DND-41 (cell line): ENCODE data around the gene KIAA1328.

Experiments
- ATAC-seq: fragments of 200-7000 bp; cut with Tn5 transposase; 3 replicates; pipeline ENCODE4 v1.9.1; 2021; ENCODE audit warnings: low read depth; ENCODE audit not compliant: insufficient read depth
- DNase-seq: peaks from one replicate; pipeline ENCODE4 v3.0.0-alpha.2; 2020
- H2AFZ ChIP-seq: 2 replicates; pipeline ENCODE4 v1.6.0; 2012; ENCODE audit warnings: low read depth, low read length
- H3K27ac ChIP-seq: 2 replicates; pipeline ENCODE4 v1.5.1; 2012; ENCODE audit warnings: low read length, inconsistent platforms
- H3K27me3 ChIP-seq: fragments of 200-600 bp; sonication (generic); 2 replicates; pipeline ENCODE4 v1.6.0; 2012; ENCODE audit warnings: low read length, mild to moderate bottlenecking, inconsistent platforms; ENCODE audit not compliant: insufficient read depth, poor library complexity
- H3K36me3 ChIP-seq: 2 replicates; pipeline ENCODE4 v1.5.1; 2012; ENCODE audit warnings: low read length, inconsistent platforms; ENCODE audit not compliant: insufficient read depth
- H3K4me1 ChIP-seq: 2 replicates; pipeline ENCODE4 v1.5.1; 2012; ENCODE audit warnings: mild to moderate bottlenecking, low read length; ENCODE audit not compliant: insufficient read depth
- H3K4me2 ChIP-seq: 2 replicates; pipeline ENCODE4 v1.6.0; 2012; ENCODE audit warnings: mild to moderate bottlenecking, moderate library complexity, low read length, inconsistent platforms; ENCODE audit not compliant: insufficient read depth
- H3K4me3 ChIP-seq, 2 experiments: fragments of 200-600 bp in 1 of 2; shearing (Covaris generic) in 1 of 2; 2 replicates each; pipeline ENCODE4 v1.5.1; 2012 to 2016; ENCODE audit warnings: inconsistent platforms in 2 of 2, low read length in 2 of 2, mild to moderate bottlenecking in 2 of 2, low read depth in 1 of 2, moderate library complexity in 1 of 2
- H3K79me2 ChIP-seq: 2 replicates; pipeline ENCODE4 v1.6.0; 2012; ENCODE audit warnings: low read length, inconsistent platforms; ENCODE audit not compliant: insufficient read depth
- H3K9ac ChIP-seq: 2 replicates; pipeline ENCODE4 v1.6.0; 2012; ENCODE audit warnings: low read depth, mild to moderate bottlenecking, inconsistent platforms, low read length, moderate library complexity
- H3K9me3 ChIP-seq: 2 replicates; pipeline ENCODE4 v1.5.1; 2012; ENCODE audit warnings: low read length, moderate library complexity, mild to moderate bottlenecking, inconsistent platforms; ENCODE audit not compliant: insufficient read depth, severe bottlenecking
- H4K20me1 ChIP-seq: 2 replicates; pipeline ENCODE4 v1.6.0; 2012; ENCODE audit warnings: low read length; ENCODE audit not compliant: insufficient read depth
- EZH2 ChIP-seq: IDR thresholded peaks from 3 replicates; pipeline ENCODE4 v1.6.1; 2012; ENCODE audit warnings: borderline replicate concordance, low read depth, mild to moderate bottlenecking, moderate library complexity, low read length, inconsistent platforms; ENCODE audit not compliant: severe bottlenecking
- TF ChIP-seq, protein P1 (sequence below): IDR thresholded peaks from 2 replicates; pipeline ENCODE4 v1.5.1; 2012; ENCODE audit warnings: borderline replicate concordance, low read length, moderate library complexity, mild to moderate bottlenecking; ENCODE audit not compliant: poor library complexity, severe bottlenecking; ENCODE audit errors: extremely low read depth

KIAA1328 gene

DNA sequence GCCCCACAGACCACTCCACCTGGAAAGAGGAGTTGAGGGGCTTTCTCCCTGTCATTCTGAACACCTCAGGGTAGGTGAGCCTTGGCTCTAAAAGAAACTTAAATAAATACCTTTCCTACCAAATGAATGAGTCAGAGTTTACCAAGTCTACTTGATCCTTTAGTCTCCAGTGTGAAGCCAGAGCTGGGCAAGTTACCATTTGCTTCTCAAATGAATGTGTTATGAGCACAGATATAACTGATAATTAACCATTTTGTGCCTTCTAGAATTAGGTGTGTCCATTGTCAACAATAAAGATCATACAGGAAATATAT lies 347.7 kb downstream of the KIAA1328 start:
- no peak overlapping the region for H3K9ac ChIP-seq
- ATAC-seq (no peak), DNase-seq (no peak)
- H2AFZ ChIP-seq: no peak overlapping the region
- H3K36me3 ChIP-seq: no peaks in the 10 kb centered on the region
- H3K27ac ChIP-seq: no peak overlapping the region
- no peaks in the 10 kb centered on the region for H3K79me2 ChIP-seq
- H3K4me1 ChIP-seq: no peaks in the 10 kb centered on the region
- H4K20me1 ChIP-seq: no peaks in the 10 kb centered on the region
- TF ChIP-seq EZH2: no peak
- TF ChIP-seq, protein P1, sequence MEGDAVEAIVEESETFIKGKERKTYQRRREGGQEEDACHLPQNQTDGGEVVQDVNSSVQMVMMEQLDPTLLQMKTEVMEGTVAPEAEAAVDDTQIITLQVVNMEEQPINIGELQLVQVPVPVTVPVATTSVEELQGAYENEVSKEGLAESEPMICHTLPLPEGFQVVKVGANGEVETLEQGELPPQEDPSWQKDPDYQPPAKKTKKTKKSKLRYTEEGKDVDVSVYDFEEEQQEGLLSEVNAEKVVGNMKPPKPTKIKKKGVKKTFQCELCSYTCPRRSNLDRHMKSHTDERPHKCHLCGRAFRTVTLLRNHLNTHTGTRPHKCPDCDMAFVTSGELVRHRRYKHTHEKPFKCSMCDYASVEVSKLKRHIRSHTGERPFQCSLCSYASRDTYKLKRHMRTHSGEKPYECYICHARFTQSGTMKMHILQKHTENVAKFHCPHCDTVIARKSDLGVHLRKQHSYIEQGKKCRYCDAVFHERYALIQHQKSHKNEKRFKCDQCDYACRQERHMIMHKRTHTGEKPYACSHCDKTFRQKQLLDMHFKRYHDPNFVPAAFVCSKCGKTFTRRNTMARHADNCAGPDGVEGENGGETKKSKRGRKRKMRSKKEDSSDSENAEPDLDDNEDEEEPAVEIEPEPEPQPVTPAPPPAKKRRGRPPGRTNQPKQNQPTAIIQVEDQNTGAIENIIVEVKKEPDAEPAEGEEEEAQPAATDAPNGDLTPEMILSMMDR: no peak
- no peaks in the 10 kb centered on the region for H3K27me3 ChIP-seq
- no peak overlapping the region for H3K4me3 ChIP-seq
- H3K9me3 ChIP-seq: no peaks in the 10 kb centered on the region
- H3K4me2 ChIP-seq: no peak overlapping the region

DNA sequence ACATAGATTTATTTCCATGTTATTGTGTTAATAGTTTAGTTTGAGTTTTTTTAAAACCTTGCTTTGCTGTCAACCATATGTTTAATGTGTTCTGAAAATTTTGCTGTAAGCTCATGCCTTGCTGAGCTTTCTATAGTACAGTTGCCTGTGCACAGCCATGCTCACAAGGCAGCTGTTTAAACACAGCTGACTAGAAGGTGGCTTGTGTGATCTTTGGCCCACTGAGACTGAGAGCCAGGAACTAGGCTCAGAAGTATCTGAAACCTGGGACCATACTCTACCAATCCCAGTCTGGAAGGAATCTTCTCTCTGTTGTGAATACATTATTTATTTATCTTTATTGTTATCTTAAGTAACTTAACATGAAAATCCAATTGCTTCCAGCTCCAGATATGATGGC lies 350.5 kb downstream of the KIAA1328 start:
- Histone ChIP-seq H3K4me2 (no peak overlapping the region), H3K36me3 (no peaks in the 10 kb centered on the region), H3K27me3 (no peaks in the 10 kb centered on the region), H3K9ac (no peak overlapping the region), H3K4me1 (no peaks in the 10 kb centered on the region), H3K79me2 (no peaks in the 10 kb centered on the region), H2AFZ (no peak overlapping the region), H3K4me3 (no peak overlapping the region), H4K20me1 (no peaks in the 10 kb centered on the region), H3K9me3 (no peaks in the 10 kb centered on the region), H3K27ac (no peak overlapping the region)
- TF ChIP-seq, protein P1: no peak
- no peak for TF ChIP-seq EZH2
- DNase-seq: no peak
- ATAC-seq: no peak

DNA sequence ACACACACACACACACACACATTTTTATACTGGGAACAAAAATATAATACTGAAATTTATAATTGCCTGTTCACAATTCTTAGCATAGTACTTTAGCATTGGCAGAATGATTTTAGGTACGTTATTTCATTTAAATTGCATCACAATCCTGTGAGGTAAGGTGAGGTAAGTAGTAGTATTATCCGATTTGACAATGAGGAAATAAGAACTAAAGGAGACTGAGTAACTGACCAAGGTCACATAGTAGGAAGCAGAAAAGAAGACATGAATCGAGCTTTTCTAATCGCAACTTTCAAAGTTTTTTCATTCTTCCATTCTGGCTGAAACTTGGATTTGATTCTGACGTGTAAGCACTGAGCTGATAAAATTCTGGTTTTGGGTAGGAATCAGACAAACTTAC lies 351.2 kb downstream of the KIAA1328 start:
- no peaks in the 10 kb centered on the region for H3K79me2 ChIP-seq
- no peaks in the 10 kb centered on the region for H3K27me3 ChIP-seq
- H4K20me1 ChIP-seq: no peaks in the 10 kb centered on the region
- H3K4me1 ChIP-seq: no peaks in the 10 kb centered on the region
- no peak for TF ChIP-seq EZH2
- TF ChIP-seq, protein P1: no peak
- no peak for ATAC-seq
- no peak overlapping the region for H3K4me3 ChIP-seq
- H2AFZ ChIP-seq: no peak overlapping the region
- H3K27ac ChIP-seq: no peak overlapping the region
- H3K4me2 ChIP-seq: no peak overlapping the region
- DNase-seq: no peak
- no peaks in the 10 kb centered on the region for H3K9me3 ChIP-seq
- H3K9ac ChIP-seq: no peak overlapping the region
- no peaks in the 10 kb centered on the region for H3K36me3 ChIP-seq

DNA sequence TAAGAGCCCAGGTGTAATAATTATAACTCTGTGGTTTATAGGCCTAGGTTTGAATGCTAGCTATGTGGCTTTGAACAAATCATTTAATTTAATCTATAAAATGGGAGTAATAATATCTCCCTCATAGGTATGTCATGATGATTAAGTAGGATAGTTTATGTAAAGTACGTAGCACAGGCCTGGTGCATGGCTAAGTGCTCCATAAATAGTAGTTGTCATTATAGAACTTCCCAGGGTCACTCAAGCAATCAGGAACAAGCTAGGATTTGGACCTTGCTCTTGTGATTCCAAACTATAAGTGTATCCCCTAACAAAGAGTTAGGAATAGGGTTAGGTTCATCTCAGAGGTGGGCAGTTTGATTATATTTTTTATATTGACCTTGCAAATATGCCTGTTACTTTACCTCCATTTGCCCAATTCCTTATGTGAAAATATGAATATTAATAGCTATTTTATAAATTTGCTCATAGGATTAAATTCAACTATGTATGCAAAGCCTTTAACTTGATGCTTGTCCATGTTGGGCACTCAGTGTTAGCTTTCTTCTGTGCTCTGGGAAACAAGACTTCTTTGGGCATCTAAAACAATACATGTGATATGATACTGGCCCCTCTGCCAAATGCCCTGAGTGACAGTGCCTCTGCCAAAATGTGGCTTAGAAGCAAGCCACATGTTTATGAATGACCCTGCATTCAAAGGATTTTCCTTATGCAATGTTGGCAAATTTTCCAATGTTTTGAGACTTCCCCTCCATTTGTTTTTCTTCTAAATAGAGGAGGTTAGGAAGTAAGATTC lies 353.6 kb downstream of the KIAA1328 start:
- Histone ChIP-seq H3K4me1 (no peaks in the 10 kb centered on the region), H3K4me2 (no peak overlapping the region), H3K9ac (no peak overlapping the region), H3K9me3 (no peaks in the 10 kb centered on the region), H2AFZ (no peak overlapping the region), H3K27ac (no peak overlapping the region), H3K4me3 (no peak overlapping the region), H3K79me2 (no peaks in the 10 kb centered on the region), H3K27me3 (no peaks in the 10 kb centered on the region), H3K36me3 (no peaks in the 10 kb centered on the region), H4K20me1 (no peaks in the 10 kb centered on the region)
- no peak for ATAC-seq
- no peak for DNase-seq
- TF ChIP-seq EZH2: no peak
- TF ChIP-seq, protein P1: no peak
